ENCODE measurements around the gene TCAIM. TPM values are rescaled to one million over a fixed set of nuclear protein-coding genes. Genes with fewer than 3 reads are reported as not detected.

Gene TCAIM
- total and polyA plus RNA-seq, 11 donors, result 17.0 to 45.0 (median 31.4) TPM

GRCh38 chr3:44334326-44334725 is 4.2 kb upstream of the TCAIM start:
- no peak for ATAC-seq
- intact Hi-C loops (cut with DNase I), result loop anchor here in 7 of 10 donors (10.0 kb wide), 6 partner anchors 110 to 380 kb away; partner anchors contain the start of genes ZNF197 (in 1 of the 7), ZNF35 (in 1 of the 7), ZNF445 (in 1 of the 7) and ZNF502 (in 1 of the 7)
- 87 to 100% (median 88%) methylated on average over 2 of the region's 2 CpGs for WGBS, 4 donors
- TF ChIP-seq, protein P1, sequence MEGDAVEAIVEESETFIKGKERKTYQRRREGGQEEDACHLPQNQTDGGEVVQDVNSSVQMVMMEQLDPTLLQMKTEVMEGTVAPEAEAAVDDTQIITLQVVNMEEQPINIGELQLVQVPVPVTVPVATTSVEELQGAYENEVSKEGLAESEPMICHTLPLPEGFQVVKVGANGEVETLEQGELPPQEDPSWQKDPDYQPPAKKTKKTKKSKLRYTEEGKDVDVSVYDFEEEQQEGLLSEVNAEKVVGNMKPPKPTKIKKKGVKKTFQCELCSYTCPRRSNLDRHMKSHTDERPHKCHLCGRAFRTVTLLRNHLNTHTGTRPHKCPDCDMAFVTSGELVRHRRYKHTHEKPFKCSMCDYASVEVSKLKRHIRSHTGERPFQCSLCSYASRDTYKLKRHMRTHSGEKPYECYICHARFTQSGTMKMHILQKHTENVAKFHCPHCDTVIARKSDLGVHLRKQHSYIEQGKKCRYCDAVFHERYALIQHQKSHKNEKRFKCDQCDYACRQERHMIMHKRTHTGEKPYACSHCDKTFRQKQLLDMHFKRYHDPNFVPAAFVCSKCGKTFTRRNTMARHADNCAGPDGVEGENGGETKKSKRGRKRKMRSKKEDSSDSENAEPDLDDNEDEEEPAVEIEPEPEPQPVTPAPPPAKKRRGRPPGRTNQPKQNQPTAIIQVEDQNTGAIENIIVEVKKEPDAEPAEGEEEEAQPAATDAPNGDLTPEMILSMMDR (IDR thresholded peaks at IDR 0.05), result no peak
- no peak for TF ChIP-seq POLR2A (IDR thresholded peaks at IDR 0.05)
- Histone ChIP-seq H3K4me3 (no peak overlapping the region), H3K36me3 (no peaks in the 10 kb centered on the region), H3K4me1 (peaks cover 0 to 8% (median 6%) of the 10 kb centered on the region in 12 donors), H3K27me3 (no peaks in the 10 kb centered on the region), H3K27ac (no peak overlapping the region), H3K9me3 (no peaks in the 10 kb centered on the region)
- no peak for DNase-seq

GRCh38 chr3:44337248-44337785 is 1.2 kb upstream of the TCAIM start:
- peak overlapping the region; percentile 48 to 80 (median 66) for H3K4me3 ChIP-seq
- peak overlapping the region; percentile 92 to 98 (median 96) for H3K27ac ChIP-seq
- H3K36me3 ChIP-seq, result no peaks in the 10 kb centered on the region
- 73 to 77% (median 75%) methylated on average over 5 of the region's 5 CpGs for WGBS, 4 donors
- no peaks in the 10 kb centered on the region for H3K9me3 ChIP-seq
- DNase-seq (no peak), ATAC-seq (no peak)
- no peaks in the 10 kb centered on the region for H3K27me3 ChIP-seq
- H3K4me1 ChIP-seq, result peaks cover 0 to 38% (median 19%) of the 10 kb centered on the region in 12 donors
- intact Hi-C loops (cut with DNase I), result loop anchor here in 9 of 10 donors (5.0 to 10.0 kb wide), 9 partner anchors 100 to 377 kb away; partner anchors contain the start of genes ZNF197 (in 1 of the 9), ZNF35 (in 1 of the 9), ZNF445 (in 1 of the 9) and ZNF502 (in 1 of the 9)
- no peak for TF ChIP-seq POLR2A (IDR thresholded peaks at IDR 0.05)
- TF ChIP-seq, protein P1 (IDR thresholded peaks at IDR 0.05), result peak in 1 of 12 donors; percentile 4

DNA sequence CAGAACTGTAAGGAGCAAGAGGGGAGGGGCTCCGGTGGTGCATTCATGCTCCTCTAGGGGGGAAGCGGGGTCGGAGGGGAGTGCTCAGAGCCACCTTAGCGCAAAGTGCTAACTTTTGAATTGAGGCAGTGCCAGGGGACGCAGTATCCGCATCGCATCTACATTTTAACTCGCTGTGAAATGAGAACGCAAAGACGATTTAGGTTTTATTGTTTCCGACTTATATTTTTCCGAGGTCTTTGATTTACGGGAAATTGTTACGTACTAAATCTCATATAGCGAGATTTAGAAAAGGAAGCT is 212 bp downstream of the TCAIM start:
- peak overlapping the region; percentile 92 to 98 (median 96) for H3K27ac ChIP-seq
- WGBS, 4 donors, result 0 to 1% (median 1%) methylated on average over 15 of the region's 15 CpGs
- peaks cover 0 to 42% (median 20%) of the 10 kb centered on the region in 12 donors for H3K4me1 ChIP-seq
- no peaks in the 10 kb centered on the region for H3K27me3 ChIP-seq
- H3K4me3 ChIP-seq, result peak overlapping the region; percentile 48 to 80 (median 66)
- no peaks in the 10 kb centered on the region for H3K36me3 ChIP-seq
- DNase-seq (no peak), ATAC-seq (no peak)
- intact Hi-C loops (cut with DNase I), result loop anchor here in 9 of 10 donors (1.0 to 10.0 kb wide), 12 partner anchors 16 to 376 kb away; partner anchors contain the start of genes ZNF197 (in 1 of the 9), ZNF35 (in 1 of the 9), ZNF445 (in 1 of the 9) and ZNF502 (in 1 of the 9)
- H3K9me3 ChIP-seq, result no peaks in the 10 kb centered on the region
- TF ChIP-seq, protein P1 (IDR thresholded peaks at IDR 0.05), result no peak
- TF ChIP-seq POLR2A (IDR thresholded peaks at IDR 0.05), result no peak

DNA sequence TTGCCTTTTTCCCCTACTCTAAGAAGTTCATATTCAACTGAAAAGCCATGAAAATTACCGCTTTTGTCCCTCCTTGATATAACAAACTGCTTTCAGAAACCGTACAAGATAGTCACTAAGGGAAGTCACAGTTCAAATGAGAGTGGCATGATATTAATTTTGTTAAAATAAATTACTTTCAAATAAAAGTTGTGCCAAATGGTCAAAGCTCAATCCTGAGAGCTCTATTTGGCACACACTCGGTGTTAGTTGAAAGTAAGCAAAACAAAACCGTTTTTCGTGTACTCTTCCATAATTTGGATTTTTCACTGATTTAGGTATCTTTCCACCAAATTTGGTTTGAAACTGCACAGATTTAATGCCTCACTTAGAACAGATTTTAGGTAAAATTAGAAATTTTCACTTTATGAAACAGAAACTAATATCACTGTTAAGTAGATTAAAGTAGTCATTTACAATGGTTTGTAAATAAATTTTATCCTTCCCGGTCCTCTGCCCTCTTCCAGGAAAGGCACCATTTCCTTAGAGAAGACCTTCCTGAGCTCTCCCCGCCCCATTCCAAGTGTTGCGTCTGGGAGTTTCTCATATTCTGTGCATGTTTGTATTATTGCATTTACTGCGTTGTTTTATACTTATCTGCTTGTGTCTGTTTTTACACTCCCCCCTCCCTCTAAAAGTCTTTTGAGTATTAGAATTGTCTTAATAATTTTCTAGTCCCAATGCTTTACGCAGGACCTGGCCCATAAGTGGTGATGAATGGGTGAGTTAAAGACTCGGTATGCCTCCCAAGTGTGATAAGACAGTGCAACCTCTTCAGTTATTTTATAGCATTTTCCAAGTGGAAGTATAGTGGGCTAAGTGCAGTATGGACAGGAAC is 853 bp downstream of the TCAIM start:
- Histone ChIP-seq H3K27ac (peak overlapping the region; percentile 92 to 98 (median 96)), H3K4me1 (peaks cover 0 to 42% (median 20%) of the 10 kb centered on the region in 12 donors), H3K9me3 (no peaks in the 10 kb centered on the region), H3K36me3 (no peaks in the 10 kb centered on the region), H3K4me3 (peak overlapping the region; percentile 48 to 80 (median 66)), H3K27me3 (no peaks in the 10 kb centered on the region)
- ATAC-seq (no peak), DNase-seq (no peak)
- no peak for TF ChIP-seq POLR2A (IDR thresholded peaks at IDR 0.05)
- TF ChIP-seq, protein P1 (IDR thresholded peaks at IDR 0.05), result no peak
- intact Hi-C loops (cut with DNase I), result loop anchor here in 9 of 10 donors (2.0 to 10.0 kb wide), 10 partner anchors 15 to 375 kb away; partner anchors contain the start of genes ZNF197 (in 1 of the 9), ZNF35 (in 1 of the 9), ZNF445 (in 1 of the 9) and ZNF502 (in 1 of the 9)
- WGBS, 4 donors, result 20 to 25% (median 22%) methylated on average over 11 of the region's 11 CpGs
